HG03558 (cell line): Measurements from ENCODE around the gene FRMD1.

ENCODE experiments used
- ATAC-seq: cut with Tn5 transposase; IDR thresholded peaks from one replicate; pipeline ENCODE4 v1.9.1; 2021; ENCODE audit warnings: moderate number of reproducible peaks; ENCODE audit not compliant: unreplicated experiment; ENCODE audit errors: extremely low read depth

FRMD1 gene

DNA sequence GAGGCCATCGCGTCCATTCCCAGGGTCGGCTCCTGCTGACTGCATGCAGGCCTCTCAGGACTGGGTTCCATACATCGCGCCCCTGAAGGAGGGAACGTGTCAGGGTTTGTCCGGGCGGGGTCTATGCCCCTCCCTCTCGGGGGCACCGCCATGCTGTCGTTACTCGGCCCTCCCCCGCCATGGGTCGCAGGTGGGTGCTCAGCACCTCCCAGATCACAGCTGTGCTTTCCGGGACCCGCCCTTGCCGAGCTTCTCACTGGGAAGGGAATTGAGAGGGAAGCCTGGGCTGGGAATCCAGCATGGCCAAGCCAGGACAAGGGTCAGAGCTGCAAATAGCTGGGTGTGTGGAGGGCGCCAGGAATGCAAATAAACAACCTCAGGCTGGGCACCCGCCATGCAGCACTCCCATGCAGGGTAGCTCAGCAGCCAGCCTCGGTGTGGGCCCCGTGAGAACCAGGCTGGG lies at the start of gene FRMD1:
FRMD1 (minus strand) TSS at position 270 of the 463 bp plus-strand sequence; CDS start at position 152, 118 bp downstream.
- ATAC-seq: no peak

DNA sequence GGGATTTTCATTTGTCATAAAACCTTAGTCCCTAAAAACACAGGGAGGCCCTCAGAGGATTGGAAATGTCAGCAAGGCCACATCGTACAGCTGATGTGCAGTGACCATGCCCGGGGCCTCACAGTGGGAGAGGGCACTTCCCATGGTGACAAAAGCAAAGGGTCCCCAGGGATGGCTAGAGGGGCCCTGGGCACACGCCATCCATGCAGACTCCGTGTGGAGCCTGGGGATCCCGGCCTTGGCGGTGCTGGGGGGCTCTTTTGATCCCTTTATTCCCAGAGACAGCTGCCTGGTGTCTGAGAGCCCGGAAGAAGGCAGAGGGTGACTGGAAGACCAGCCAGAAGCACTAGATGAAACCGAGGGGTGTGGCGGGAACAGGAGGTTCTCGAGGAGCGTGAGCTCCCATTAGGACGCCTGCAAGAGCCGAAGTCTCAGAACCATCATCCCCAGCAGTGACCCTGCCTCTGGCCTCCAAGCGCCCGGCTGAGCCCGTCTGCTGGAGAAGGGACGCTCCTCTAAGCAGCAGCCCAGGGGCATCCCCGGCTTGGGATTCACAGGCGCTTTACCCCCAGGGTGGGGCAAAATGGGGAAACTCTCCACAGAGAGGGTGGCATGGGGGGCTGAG lies 49.1 kb upstream of the FRMD1 start:
- no peak for ATAC-seq

DNA sequence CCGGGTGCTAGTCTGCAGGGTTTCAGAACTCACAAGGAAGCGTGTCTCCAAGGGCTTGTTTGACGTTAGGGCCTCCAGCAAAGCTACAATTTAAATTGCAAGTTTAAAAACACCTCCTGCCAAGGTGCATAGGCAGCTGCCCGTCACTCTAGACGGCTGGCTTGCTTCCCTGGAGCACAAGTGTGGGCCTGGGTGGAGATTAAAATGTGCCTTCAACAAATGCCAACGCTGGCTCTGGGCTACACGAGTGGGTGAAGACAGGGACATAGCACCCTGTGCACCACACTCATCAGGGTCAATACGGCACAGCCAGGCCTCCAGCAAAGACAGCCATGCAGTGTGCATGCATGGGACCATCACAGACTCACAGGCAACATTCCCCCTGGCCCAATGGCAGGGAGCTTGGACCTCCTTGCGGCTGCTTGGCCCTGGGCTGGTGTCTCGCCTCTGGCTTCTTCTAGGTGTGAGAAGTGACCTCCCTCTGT lies 48.4 kb upstream of the FRMD1 start:
- ATAC-seq: no peak

DNA sequence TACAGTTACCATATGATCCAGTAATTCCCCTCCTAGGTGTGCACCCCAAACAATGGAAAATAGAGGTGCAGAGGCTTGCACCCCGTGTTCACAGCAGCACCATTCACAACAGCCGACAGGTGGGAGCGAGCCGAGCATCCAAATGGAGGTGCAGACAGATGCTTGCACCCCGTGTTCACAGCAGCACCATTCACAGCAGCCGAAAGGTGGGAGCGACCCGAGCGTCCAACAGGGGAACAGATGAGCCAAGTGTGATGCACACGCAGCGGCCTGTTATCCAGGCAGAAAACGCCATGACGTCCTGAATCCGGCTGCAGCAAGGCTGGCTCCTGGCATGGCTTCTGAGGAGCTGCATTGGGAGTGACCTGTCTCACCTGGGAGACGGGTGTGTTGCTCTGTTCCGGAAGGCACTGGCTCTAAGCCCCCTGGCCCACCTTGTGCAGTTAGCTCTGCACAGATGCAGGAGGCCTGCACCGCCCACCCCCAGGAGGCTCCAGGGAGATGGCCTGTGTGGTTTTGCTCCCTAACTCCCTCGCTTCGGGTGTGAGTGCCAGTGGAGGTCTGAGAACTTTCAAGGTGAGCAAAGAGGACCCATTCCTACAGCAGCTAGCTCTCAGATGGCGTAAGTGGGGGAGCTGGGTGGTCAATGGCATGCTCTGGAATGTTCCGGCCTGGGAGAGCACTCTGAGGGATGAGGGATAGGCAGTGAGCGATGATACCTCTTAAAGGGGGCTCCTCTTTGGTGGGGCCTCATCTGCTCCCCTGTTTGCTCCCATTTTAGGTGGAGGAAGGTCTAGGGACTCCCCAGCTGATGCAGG lies 47.8 kb upstream of the FRMD1 start:
- ATAC-seq: no peak

DNA sequence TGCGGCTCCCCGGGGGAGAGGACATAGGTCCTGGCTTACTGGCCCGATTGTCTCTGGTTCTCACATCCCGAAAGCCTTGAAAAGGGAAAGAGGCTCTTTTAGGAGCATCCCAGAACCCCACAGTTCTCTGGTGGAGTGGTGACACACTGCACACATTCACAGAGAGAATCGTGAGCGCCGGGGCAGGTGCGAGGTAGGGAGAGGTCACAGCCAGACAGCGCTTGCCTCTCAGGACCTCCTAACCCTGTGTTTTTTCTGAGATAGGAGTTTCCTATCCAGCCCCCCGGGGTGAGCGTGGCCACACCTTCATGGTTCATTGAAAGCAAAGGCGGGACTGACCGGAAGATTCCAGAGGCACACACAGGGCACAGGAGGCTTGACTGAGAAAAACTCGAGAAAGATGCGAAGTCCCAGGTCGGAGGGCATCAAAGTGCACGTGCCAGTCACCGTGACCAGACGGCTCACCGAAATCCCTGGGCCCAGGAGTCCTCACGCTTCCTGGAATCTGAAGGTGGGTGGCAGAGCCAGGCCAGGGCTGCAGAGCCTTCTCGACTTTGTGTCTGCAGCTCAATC lies 46.5 kb upstream of the FRMD1 start:
- no peak for ATAC-seq

DNA sequence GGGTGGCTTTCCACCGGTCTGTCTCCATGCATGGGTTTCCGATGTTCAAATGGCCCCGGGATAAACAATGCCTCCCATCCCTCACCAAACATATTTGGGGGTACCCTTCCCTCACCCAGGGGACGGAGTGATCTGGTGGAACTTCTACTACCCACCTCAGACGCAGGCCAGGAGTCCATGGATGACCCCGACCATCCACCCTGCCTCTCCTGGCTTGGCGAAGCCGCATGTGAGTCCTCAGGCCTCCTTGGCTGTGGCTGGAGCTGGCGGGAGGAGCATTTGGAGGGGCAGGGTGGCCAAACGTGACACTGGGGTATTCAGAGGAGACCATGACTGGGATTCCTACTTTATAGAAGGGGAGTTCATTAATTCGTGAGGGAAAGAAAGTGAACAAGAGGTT lies 45.9 kb upstream of the FRMD1 start:
- no peak for ATAC-seq

DNA sequence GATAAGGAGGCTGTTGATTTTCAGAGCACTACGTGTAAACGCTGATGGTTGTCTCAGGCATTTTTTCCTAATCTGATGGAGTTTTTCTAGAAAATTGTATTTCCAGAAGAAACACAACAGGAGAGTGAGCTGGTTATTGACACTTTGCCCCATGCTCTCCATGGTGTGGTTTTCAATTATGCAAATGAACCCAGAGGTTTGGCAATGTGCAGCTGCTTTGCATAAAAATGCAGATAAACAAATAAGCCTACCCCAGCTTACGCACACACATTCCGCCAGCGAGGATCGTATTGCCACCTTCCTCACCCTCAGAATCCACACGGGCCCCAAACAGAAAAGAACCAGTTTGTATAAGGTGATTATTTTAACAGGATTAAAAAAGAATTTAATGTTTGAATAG lies 45.1 kb upstream of the FRMD1 start:
- ATAC-seq: no peak

DNA sequence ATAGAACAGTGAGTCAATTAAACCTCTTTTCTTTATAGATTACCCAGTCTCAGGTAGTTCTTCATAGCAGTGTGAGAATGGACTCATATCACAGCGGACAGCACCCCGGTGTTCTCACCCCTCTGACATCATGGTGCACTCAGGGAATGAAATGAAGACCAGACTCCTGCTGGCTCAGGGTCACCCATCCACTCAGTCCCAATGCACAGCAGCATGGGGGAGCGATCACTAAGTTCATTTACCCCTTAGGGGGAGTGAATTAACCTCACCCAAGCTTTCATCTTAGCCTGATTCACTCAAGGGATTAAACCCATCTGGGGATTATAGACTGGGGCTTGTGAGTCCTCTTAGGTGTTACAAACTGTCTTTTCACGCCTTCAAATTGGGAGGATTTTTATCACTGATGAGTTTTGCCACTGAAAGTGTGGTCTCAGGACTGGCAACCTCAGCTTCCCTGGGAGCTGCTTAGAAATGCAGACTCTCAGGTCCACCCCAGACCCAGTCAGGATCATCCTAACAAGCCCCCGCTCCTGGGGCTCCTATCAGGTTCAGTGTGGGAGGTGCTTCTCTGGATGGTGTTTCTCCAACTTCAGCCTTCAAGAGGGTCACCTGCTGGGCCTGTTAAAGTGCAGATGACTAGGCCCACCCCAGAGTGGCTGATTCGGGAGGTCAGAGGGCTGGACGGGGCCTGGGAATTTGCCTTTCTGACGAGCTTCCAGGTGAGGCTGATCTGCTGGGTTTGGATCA lies 44.3 kb upstream of the FRMD1 start:
- no peak for ATAC-seq

DNA sequence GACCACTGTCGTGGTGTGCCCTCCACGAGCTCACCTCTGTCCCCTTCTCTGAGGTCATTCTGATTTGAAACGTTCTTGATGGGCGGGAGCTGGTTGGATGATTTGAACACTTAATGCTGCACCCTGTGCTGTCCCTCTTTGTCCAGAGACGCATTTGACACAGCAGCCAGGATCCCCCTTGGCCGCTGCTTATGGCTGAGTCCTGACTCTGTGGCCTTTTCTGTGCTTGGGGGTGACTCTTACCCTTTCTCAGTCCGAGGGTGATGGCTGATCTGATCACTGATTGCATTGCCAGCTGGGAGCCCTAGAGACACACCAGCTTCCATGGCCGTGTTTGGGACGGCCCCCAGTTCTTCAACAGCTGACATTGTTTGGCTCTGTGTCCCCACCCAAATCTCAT lies 43.5 kb upstream of the FRMD1 start:
- no peak for ATAC-seq

DNA sequence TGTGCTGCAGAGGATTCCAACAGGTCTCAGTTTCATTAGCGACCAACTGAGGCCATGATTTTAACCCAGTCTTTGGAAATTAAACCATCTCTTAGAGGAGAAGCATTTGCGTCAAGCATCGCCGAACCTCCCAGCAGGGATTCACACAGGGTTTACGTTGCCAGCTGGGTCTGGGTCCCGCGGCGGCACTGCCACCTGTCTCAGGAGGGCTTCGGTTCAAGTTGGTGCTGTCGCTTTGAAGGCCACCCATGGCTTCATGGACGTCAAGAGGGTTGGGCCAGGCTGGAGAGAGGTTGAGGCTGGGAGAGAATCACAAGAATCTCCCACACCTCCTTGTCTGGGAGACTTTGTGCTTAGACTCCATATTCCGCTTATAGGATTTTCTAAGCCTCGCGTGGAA lies 43.0 kb upstream of the FRMD1 start:
- ATAC-seq: no peak

DNA sequence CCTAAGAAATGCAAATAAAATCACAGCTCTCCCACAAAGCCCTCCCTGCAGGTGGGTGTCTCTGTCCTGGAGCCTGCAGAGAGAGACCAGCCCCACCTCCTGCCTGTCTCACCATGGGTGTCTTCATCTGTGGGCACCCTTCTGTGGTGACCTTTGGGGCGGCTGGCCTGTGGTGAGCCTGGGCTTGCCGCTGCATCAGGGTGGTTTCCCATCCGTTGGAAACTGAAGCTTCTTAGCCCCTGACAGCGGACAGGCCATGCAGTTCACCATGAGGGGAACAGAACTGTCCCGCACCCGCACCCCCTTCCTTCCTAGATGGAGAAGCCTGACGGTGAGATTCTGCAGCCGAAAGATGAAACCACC lies 42.3 kb upstream of the FRMD1 start:
- no peak for ATAC-seq

DNA sequence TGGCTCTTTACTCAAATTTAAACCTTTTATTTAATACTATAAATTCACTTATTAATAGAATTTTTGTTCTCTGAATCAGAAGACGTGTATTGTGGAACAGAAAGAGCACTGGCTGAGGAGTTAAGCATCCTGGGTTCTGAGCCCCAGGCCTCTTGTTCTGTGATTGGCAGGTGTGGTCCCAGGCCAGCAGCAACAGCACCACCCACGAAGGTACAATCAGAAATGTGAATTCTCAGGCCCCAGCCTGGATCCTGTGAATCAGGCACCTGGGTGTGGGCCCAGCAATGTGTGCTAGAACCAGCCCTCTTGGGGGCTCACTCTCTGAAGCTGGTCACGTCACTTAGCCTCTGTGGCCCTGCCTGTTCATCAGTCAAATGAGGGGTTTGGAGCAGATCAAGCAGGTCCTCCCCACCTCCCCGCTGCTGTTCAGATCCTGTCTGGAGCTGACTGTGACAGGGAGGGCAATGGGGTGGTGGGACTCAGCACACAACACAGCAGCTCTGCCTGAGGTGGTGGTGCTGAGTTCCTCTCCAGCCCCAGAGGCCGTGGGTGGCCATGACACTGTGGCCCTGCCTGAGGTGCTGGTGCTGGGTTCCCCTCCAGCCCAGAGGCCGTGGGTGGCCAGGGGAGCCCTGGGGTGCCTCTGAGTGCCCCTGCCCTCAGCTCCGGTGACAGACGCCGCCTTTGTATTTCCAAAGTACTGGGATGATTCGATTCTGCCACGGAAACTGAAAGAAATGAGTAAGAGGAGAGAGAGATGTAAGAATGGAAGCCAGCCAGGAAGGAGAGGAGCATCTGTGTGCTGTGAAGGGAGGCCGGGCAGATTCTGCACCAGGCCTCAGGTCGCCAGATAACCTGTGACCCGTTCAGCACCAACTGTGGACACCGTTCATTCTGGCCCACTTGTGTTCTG lies 41.6 kb upstream of the FRMD1 start:
- ATAC-seq: no peak

DNA sequence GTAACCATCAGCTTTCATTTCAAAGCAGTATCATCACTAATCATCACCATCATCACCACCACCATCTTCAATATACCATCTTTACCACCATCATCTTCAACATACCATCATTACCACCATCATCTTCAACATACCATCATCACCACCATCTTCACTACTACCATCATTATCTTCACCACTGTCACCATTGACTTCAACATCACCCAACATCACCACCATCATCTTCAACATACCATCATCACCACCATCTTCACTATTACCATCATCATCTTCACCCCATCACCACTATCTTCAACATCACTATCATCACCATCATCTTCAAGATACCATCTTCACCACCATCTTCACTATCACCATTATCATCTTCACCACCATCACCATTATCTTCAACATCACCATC lies 40.5 kb upstream of the FRMD1 start:
- ATAC-seq: no peak

DNA sequence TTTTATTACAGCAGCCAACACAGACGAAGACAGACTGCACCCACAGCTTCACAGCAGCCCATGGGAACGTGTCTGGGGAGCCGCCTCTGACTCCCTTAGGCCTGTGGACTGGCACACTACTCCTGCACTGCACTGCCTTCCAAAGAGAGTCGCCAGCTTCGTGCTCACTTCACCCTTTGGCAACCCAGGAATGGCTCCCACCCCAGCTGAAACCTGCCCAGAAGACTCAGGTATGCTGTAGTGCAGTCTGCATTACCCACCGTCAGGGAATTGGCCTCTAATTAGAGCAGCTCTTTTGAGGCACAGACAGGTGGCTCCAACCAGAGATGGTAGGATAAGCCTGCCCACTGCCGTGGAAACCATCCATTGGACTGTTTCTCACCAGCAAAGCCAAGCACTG lies 39.9 kb upstream of the FRMD1 start:
- ATAC-seq: no peak

DNA sequence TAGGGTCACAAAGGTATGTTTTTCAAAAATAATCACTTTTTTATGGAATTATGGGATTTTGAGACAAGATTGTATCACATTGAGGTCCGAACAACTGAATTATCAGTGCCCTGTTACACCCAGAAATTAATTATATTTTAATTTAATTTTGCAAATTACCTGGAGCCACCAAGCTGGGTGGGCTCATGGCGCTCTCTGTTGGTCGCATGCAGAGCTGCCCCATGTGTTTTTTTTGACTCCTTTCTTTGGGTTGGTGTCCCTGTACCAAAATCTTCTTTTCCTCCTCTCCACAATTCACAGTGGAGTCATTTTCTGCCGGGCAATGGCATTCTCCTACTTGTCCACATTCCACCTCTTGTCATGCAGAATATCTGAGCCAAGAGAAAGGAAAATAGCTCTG lies 38.9 kb upstream of the FRMD1 start:
- no peak for ATAC-seq

DNA sequence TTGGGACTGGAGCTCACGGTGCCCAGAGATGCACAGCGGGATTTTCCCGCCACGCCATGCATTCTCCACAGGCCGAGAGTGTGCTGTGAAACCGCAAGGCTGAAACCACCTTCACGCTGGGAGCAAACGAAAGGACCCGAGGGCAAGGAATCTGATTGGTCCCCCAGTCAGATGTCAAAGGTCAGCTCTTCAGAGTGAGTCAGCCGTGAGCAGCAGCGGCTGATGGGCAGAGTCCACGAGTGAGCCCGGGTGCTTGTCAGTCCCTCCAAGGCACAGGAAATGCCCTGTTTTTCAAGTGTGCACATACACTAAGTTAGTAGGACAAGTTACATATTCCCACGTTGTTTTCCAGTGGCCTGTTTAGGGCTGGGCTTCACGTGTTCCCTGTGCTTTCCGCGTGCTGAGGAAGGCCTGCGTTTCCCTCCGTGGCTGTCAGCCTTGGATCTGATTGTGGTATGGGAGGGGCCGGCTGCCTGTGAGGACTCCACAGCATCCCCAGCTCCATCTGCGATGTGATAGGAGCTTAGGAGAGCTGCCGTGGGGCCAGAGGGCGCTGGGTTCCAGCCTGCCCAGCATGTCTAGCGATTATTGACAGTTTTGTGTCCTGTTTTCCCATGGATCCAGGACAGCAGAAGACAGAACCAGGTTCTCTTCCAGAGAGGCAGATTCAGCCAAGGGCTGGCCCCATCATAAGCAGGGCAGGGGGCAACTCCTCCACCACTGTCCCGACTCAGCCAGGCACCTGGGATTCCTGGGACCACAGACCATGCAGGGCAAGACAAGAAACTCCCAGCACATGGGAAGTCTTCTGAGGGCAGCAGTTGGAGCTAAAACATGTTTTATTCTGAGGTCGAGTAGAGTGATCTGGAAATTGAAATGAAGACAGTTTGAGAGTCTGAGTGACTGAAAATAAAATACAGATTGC lies 38.2 kb upstream of the FRMD1 start:
- ATAC-seq: no peak

DNA sequence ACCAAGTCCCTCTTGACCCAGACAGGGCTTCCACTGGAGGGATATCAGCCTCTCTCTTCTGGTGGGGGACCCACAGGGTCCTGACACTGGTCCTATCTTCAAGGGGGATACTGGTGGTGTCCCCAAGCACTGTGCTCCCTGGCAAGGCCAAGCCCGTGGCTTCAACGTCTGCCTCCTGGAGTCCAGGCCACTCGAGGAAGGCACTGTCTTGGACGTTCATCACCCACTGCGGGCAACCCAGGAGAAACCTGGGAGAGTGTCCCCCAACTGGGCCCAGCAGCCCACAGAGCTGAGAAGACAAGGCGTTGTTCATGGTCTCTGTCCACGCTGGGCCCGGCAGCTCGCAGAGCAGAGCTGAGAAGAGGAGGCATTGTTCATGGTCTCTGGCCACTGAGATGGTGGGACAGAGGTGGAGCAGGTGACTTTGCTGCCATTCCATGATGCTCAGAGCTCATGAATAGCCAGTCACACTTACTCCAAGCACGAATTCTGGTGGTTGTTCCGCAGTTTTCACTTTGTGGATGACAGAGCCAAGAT lies 37.5 kb upstream of the FRMD1 start:
- no peak for ATAC-seq

DNA sequence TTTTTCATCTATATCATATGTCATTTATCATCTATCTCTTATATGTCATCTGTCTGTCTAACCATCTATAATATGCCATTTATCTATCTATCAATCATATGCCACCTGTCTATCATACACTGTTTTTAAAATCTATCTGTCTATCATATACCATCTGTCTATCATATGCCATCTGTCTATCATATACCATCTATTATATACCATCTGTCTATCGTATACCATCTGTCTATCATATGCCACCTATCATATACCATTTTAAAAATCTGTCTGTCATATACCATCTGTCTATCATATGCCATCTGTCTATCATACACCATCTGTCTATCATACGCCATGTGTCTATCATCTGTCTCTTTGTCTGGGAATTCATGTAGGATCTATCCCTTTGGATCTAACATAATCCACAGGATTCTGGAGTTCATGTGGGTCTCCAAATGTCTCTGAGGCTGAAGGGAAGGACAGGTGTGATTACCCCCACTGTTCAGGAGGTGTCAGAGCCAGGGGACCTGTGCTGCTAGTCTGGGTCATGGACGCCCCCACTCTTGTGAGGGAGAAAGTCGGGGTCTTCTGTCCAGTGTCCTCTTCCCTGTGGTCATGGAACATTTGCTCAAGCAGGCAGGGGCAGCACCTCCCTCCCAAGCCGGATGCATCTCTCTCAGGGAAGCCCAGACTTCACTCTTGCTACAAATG lies 36.9 kb upstream of the FRMD1 start:
- no peak for ATAC-seq
